Measurements from ENCODE around the gene CDCA8.

- TF ChIP-seq CTCF (IDR thresholded peaks at IDR 0.05) = no peak
- no peak for TF ChIP-seq POLR2A (IDR thresholded peaks at IDR 0.05)
Measured at GRCh38 chr1:37746806-37747205, 54.5 kb downstream of the CDCA8 start.

Measured in uterus (tissue), 2 donors.